Activated CD4-positive, alpha-beta T cell treated with anti-CD3 and anti-CD28 coated beads, Interleukin-2, Interleukin-6, amounts not matched to agents 100 ng/mL and 50 ng/mL, durations not matched to agents 16 hours and 8 hours (primary cell): ENCODE results near the gene ARPP21.

Experiments
- DNase-seq: peaks from one replicate; pipeline ENCODE4 v3.0.0-alpha.2; 2020

The ARPP21 gene

DNA sequence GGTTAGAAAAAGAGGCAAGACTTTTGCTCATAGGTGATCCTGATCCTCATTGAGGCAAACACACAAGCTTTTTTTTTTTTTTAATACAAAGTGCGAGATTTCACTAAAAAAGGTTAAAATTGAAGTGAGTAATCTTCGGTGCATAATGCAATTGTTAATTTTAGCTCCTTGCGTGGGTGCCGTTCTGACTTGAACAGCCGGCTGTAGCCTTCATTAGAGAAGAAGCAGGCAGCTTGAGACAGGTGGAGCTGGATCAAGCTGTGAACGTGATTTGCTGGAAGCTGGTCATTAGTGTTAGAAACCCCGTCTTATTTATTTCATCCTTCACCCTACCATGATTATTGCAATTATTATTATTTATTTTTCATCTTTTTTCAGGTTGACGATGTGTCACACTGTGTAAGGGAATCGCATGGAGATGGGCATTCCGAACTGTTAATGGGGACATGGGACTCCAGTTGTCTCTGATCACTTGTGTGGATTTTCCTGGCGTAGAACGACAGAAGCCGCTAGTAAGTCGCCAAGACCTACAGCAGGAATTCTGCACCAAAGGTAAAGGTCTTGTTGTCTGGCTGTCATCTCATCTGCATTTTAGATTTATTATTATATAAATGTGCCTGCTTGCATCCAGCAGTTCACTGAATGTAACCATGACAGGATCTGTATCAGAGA is 40.2 kb downstream of the ARPP21 start:
- DNase-seq: no peak

DNA sequence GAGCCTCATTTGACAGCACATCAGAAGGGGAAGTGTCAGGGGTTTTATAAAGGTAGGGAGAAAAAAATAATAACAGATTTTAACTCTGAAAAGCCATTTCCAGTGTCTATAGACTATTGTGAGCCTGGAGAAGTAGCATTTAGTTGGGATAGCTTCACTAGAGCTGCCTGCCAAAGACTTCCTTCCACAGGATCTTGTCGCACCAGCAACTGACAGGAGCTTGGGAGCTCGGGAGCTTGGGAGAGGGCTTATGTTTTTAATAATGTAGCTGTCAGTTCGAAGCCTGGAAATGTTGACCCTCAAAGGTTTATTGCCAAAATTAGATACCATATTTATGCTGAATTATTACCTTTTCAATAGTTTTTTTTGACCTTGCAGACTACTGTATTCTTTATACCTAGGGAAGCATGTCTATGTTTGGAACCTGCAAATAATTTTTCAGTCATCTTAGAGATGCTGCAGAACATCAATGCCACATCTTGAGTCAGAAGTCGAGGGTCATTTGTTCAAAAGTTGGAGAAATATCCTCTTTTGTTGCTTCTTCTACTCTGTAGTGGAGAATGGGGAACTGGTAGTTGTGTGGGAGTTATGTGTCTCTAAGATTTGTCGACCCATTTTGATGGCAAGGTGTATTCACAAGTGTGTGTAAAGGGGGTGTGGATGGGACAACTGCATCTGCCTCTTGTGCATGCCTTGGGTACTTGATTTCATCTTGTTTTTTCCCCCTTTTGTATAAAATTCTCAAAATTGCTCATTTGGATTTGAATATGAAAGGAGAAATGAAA is 41.7 kb downstream of the ARPP21 start:
- no peak for DNase-seq

DNA sequence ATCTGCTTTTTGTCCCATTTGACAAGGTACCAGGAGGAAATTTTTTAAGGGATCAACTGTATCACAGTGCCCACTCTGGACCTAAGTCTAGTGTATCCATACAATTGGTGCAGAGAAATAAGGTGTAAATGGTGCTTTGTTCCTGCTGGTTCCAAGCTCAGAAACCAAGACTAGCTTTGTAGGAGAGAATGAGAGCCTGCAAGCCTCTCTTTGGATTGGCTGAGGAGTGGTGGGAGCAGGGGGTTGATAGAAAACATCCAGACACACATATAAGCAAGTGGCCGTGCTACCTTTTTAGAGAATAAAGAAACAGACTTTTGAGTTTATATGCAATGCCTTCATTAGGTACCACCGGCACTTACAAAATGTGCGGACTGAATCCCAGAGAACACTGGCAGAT is 45.8 kb downstream of the ARPP21 start:
- no peak for DNase-seq

DNA sequence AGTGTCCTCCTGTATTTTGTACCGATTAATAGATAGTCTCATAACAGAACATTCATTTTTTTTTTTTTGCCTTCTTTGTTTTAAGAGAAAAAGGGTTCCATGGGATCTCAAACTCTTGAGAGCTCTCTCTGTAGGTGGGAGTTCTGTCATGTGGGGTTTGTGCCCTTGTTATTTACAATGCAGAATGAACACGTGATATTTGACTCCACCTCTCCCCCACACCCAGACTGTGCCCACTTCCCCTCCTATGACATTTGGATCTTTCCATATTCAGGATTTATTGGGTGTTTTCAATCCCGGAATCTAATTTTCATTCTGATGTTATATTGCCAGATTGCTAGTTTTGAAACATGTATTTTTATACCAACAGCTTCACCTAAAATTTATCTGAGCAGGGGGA is 49.5 kb downstream of the ARPP21 start:
- DNase-seq: no peak

DNA sequence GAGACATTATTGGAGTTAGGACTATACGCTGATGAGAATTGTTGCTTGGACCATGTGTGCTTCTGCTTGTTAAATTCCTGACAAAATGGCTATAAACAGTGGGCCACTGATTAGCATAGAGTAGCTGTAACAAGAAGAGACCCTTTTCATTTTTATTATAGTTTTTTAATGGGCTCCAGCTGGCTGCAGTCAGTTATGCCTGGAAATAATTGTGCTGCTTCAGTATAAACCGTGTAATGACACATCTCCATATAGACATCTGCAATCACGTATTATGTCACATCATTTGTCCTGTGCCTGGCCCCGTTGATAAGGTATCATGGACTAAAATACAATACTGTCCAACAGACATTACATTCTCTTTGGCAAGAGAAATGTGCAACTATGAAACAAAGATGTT is 50.9 kb downstream of the ARPP21 start:
- DNase-seq: no peak

DNA sequence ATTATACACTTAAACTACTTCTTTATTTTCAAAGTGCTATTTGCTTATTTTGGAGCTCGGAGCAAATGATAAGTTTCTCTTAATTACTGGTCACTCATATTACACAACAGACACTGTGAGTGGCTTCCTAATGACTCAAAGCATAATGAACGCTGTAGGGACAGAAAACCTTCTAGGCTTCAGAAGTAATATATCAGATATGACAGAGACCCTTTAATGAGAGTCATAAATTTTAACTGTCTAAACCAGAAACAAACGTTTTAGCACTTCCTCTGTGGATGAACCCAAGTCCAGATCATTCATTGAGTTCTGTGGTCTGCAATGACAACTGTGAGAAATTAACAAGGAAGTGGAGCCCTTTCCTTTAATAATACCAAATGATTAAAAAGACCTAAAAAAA is 66.6 kb downstream of the ARPP21 start:
- no peak for DNase-seq

DNA sequence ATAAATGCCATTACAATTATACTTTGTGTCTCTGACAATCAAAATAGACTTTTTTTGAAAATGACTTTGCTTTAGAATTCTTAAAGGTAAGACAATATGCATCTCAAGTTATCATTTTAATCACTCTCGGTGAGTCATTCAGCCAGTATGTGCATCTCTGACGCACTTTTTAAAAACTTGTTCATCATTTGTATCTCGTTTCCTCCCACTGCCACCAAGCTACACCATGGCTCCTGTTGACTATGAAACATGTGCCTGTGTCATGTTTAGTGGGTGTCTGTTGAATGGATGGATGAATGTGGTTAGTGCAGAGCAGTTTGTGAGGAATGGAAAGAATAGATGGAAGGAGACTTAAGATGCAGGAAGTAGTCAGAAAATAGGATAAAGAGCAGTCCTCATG is 68.6 kb downstream of the ARPP21 start:
- DNase-seq: peak; percentile 0

DNA sequence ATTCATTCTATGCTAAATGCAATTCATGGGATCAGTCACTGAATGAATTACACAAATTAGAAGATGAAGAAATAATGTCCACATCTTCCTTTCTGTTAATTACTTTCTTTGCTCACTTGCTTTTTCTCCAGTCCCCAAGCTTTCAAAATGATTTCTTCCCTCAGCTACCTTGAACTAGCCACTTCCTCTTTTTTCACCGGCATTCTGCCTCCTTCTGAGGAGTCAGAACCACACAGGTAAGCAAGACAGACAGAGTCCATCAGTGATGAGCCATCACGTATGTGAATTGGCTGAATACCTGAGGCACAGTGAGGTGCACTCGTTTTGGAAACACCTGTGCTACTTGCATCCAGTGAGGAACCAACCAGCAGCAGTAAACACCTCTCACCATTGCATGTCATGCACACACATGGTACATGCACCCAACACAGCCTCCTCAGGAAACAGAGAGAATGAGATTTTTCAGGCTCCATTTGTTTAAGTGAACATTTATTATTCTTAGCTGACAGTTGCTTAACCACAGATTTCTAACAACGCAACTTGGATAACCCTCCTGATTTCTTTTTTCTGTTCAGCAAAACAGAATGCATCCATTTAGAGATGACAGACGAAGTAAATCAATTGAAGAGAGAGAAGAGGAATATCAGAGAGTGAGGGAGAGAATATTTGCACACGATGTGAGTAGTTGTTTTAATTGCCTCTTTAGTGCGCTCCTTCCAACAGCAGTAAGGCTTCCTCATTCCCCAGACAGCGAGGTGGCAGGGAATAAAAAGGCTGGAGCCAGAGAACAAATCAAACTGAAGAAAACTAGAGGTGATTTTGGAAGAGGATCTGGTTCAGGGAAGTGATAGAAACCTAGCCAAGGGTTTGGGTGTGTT is 69.3 kb downstream of the ARPP21 start:
- no peak for DNase-seq

DNA sequence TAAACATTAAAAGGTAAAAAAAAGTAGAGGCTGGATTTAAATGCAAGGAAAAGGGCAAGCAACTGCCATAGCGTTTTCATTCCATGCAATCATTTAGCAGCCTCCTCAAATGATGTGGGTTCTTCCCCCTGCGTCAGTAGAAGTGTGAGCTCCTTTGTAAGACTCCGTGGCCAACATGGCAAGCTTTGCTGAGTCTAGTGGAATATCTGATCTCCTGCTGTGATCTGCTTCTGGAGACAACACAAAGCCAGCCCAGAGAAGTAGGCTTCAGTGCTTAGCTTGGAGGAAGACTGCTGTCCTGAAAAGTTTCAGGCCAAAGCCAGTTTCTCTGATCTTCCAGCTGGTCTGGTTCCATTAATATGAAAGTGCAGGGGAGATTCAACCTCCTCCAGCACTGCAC is 70.4 kb downstream of the ARPP21 start:
- DNase-seq: no peak

DNA sequence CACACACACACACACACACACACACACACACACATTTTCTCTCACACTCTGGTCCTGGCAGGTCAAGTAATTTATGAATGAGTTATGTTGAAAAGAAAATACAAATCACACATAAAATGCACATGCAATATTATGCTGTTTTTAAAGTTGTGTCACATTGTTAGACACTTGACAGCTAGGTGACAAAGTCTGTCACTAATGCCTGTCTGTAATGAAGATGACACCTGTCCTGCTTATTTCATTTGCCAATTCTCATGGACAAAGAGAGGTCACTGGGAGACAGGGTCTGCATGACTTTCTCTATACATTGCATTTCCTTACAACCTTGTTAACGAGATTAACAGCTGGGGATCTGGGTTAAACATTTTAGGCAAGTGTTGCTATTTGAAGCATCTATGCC is 71.2 kb downstream of the ARPP21 start:
- no peak for DNase-seq

DNA sequence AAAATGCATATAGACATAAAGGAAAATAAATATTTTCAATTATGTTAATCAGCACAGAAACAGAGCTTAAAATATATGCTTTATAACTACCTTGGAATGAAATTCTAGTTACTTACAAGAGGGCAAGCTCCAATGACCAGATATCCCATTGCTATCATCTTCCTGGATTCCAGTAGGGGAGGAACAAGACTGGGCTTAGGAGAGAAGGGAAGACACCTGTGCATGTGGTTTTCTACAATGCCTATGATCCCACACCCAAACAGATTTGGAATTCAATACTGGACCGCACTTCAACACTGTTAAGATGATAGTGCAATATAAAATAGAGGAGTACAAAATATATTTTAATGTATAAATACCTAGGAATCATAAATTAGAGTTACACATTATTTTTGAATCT is 79.6 kb downstream of the ARPP21 start:
- DNase-seq: no peak

DNA sequence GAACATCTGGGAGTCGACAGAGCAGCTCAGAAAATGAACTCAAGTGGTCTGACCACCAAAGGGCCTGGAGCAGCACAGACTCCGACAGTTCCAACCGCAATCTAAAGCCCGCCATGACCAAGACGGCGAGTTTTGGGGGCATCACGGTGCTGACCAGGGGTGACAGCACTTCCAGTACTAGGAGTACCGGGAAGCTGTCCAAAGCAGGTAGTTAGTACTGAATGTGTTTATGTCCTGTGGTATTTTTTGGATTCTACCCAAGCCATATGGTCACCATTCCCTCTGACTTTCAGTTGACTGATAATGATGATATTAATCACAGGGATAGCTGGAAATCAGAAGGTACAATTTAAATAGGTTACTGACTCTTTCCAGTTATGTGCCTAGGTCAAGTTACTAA is 82.3 kb downstream of the ARPP21 start:
- no peak for DNase-seq

DNA sequence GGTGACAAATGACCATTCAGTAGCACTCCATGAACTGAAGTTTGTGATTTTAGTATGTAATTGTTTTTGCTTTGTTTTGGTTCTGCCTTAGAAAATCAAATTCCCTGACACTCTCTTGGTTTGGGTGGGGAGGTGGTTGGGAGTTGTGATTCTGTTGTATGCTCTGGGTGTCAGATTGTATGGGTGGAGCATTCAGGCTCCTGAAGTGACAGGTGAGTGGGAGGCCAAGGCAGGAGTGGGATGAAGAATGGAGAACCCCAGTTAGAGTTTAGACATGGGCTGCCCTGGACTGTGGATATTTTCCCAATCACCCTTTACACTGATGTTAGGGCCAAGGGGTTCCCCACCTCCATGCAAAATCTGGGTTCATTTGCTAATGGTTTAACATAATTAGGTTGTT is 83.6 kb downstream of the ARPP21 start:
- no peak for DNase-seq

DNA sequence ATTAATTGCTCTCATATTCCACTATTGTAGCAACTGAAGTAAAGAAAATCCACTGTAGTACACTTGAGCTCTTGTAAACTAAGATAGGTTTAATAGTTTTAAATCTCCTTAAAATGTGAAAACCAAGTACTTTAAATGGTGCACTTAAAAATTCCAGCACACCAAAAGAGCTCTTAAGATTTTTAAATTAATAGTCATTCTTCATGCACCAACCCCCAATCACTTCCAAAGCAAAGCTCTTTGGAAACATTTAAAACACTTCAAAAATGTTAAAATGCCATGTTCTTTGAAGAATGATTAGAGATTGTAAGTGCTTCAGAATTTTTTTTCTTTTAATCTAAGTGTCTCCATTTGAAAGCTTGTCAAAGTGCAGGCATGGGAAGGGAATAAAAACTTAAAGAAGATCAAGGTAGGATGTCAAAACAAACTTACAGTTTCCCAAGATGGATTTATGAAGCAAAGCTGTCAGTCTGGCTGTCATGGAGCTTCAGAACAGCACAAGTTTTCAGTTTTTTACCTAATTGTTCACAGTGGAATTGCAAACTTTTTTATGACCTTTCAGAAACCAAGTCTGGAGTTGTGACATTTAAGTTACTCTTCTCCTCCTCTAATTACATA is 84.3 kb downstream of the ARPP21 start:
- no peak for DNase-seq

DNA sequence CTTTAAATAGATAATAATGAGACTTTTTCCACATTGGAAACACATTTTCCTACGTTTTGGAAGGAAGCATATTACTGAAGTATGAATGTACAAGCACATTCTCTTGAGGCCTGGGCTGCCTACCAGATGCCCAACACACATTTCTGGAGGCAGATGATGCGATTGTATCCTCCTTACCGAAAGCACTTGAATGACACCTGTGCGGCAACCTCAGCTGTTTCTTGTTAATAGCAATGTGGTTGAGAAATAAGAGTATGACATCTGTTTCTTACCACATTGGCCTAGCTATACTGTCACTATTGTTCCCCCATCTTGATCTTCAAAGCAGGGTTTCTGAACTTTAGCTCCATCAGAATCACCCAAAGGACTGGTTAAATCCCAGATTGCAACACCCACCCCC is 84.8 kb downstream of the ARPP21 start:
- no peak for DNase-seq

DNA sequence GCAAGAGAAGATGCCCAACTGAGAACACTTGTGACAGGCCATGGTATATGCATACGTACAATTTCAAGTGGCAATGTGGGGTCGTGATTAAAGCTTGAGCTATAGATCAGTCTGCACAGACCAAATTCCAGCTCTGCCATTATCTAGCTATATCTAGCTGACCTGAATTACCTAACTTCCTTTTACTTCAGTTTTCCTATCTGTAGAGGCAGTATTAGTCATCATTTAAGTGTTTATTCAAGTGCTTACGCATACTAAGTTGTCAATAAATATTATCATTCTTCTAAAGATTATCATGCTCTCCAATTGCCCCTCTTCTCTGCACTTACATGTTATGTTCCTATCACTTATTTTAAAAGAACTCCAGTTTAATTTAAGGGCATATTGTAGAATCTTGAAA is 87.9 kb downstream of the ARPP21 start:
- no peak for DNase-seq

DNA sequence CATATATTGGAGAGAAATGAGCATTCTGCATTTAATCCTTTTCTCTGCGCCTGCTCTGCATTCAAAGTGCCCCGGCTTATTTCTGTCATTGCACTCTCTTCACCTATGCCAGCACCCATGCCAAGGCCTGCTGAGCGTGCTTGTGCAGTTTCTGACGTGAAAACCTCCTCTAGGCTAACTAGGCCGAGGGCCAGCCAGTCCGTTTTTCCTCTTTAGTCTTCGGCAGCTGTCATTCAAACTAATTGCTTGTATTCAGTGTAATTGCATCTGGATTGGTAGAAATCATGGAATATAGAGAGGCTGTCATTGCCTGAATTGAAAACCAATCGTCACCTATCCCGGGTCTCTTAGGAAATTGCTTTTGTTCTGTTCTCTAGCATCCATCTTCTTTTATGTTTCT is 94.0 kb downstream of the ARPP21 start:
- DNase-seq: no peak

DNA sequence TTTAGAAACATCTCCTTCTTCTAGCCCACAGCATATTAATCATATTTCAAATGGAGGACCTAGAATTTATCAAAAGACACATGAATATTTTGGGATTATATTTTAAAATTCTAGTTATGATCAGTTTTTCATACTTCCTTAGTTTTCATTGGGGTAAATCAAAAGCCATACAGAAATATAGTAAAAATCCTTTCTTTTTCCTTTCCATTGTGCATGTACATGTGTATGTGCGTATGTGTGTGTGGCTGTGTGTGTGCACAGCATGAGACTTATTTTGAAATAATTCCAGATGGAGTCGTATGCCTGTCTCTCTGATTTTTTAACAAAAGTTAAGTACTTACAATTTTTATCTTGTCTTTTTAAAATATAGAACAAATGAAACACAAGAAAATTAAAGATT is 94.5 kb downstream of the ARPP21 start:
- DNase-seq: no peak

DNA sequence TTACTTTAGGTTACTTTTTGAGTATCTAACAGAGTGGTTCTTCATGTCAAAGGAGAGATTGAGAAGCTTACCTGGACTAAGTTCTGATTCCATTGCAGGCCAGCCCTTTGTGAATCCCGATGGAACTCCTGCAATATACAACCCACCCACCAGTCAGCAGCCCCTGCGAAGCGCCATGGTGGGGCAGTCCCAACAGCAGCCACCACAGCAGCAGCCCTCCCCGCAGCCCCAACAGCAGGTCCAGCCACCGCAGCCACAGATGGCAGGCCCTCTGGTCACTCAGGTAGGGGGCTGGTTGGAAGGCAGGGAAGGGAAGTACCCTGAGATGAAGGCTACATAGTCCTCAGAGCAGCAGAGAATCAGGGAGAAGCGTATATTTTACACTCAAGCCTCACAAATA is 97.8 kb downstream of the ARPP21 start:
- no peak for DNase-seq

DNA sequence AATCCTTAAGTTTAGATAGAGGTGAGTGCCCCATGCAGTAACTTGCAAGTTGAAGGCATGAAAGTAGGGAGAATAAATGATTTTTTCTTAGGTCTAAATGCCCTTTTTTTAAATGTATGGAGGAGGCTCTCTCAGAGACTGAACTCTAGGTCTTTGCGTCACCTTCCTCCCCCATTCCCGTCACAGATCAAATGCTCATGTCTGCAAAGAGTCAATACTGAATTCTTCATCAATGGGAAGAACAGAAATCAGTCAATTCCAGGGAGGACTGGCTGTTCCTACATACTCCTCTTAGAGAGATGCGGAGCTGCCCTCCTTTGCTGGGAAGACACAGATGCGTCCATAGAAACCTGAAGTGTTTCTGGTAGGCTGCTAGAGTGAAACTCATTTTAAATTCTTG is 98.2 kb downstream of the ARPP21 start:
- no peak for DNase-seq

DNA sequence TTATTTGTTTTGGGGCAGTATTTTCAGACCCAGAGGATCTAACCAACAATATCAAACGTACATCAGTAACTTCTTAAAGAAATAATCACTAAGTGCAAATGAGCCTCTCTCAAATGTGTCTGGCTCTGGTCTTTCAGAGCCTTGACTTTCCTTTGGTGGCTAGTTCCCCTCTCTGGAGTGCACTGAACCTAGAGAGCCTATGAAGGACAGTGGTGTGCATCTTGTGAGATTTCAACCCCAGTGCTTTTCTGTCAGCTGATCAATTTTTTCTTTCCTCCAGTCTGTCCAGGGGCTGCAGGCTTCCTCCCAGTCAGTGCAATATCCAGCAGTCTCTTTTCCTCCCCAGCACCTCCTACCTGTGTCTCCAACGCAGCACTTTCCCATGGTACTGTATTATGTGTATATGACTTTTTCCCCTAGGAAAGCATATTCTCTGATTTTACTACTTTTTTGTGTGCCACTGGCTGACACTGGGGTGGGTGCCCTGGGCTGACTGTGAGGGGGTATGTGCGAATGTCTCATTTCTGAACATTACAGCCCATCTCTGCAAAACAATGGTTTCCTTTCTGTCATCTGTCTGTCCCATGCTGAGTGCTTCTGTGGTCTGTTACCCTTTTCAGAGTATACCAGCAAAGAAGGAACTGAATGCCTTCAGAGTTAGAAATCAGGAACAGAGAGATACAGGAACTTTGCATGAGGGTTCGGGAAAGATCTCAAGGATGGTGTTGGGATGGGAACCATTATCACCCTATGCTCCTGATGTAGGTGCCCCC is 98.8 kb downstream of the ARPP21 start:
- DNase-seq: no peak

DNA sequence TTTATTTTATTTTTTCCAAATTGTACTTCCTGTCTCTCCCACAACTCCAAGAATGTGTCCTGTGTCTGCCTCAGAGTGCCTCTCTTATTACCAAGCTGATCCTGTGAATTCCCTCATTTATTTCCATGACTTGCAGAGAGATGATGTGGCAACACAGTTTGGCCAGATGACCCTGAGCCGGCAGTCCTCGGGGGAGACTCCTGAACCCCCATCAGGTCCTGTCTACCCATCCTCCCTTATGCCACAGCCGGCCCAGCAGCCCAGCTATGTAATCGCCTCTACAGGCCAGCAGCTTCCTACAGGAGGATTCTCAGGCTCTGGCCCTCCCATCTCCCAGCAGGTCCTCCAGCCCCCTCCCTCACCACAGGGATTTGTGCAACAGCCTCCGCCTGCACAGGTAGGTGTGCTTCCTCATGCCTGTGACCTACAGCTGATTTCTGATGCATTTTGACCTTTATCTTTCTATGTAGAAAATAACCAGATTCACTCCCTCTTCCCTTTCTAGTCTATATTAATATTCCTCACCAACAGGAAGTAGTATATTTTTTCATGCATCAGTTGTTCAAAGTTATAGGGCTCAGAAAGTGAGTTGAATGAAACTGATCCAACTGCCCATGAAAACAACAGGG is 100.0 kb downstream of the ARPP21 start:
- DNase-seq: no peak
